GM21447 (cell line): ENCODE measurements around the gene TSC2.

ENCODE experiments used
- ATAC-seq: cut with Tn5 transposase; IDR thresholded peaks from one replicate; pipeline ENCODE4 v1.9.1; 2021; ENCODE audit not compliant: unreplicated experiment

The TSC2 gene

GRCh38 chr16:2083876-2084780, 36.3 kb downstream of the TSC2 start:
- no peak for ATAC-seq

DNA sequence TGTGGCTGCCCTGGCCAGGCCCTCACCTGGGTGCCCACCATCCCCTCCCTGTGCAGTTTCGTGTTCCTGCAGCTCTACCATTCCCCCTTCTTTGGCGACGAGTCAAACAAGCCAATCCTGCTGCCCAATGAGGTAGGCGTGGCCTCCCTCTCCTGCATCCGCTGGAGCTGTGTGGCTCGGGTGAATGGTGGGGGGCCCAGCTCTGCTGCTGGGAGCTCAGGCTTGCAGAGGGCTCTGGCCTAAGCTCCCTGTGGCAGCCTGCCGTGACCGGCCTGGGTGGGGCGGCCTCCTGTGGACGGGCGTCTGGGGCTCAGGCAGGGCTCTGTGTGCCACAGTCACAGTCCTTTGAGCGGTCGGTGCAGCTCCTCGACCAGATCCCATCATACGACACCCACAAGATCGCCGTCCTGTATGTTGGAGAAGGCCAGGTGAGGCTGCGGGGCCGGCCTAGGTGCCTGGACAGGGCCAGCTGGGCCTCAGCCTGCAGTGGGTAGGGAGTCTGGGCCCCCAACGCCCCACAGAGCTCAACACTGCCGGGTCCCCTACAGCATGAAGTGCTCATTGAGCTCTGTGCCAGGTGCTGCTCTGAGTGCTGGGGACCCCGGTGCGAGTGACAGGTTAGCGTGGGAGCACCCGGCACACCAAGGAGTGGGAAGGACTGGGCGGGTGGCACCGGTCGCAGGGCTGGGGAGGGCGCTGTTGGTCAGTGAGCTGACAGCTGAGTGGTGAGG, 37.3 kb downstream of the TSC2 start:
- ATAC-seq: no peak

DNA sequence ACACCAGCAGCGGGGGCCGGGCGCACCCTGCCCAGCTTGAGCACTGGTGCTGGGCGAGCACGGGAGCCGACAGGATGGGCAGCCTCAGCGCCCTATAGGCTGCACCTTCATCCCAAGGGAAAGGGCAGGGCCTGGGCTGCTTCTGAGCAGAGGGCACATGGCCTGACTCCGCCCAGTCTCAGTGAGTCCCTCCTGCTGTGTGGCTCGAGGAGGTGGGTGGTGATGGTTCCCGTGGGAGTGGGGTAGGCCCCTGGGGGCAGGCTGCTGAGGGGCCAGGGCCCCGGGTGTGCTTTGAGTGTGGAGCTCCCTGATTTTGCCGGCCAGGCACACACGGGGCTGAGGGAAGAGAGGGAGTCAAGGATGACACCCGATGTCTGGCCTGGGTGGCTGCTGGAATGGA, 37.9 kb downstream of the TSC2 start:
- ATAC-seq: no peak

GRCh38 chr16:2086106-2086742, 38.4 kb downstream of the TSC2 start:
- no peak for ATAC-seq

GRCh38 chr16:2086812-2087747, 39.3 kb downstream of the TSC2 start:
- no peak for ATAC-seq

DNA sequence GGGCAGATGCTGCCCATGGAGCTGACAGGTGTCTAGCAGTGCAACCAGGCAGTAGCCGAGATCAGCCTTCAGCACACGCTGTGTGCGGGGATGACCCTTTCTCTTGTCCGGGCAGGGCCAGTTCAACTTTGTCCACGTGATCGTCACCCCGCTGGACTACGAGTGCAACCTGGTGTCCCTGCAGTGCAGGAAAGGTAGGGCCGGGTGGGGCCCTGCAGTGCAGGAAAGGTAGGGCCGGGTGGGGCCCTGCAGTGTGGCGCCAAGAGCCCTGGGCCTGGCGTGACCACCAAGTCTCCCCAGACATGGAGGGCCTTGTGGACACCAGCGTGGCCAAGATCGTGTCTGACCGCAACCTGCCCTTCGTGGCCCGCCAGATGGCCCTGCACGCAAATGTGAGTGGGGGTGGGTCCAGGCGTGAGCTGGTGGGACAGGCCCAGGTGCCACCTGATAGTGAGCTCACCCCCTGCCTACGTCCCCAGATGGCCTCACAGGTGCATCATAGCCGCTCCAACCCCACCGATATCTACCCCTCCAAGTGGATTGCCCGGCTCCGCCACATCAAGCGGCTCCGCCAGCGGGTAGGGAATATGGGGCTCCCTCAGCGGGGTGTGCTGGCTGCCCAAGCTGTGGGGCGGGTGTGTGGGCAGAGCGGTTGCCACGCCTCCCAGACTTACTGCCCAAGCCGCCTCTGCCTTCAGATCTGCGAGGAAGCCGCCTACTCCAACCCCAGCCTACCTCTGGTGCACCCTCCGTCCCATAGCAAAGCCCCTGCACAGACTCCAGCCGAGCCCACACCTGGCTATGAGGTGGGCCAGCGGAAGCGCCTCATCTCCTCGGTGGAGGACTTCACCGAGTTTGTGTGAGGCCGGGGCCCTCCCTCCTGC, 40.2 kb downstream of the TSC2 start:
- ATAC-seq: no peak

DNA sequence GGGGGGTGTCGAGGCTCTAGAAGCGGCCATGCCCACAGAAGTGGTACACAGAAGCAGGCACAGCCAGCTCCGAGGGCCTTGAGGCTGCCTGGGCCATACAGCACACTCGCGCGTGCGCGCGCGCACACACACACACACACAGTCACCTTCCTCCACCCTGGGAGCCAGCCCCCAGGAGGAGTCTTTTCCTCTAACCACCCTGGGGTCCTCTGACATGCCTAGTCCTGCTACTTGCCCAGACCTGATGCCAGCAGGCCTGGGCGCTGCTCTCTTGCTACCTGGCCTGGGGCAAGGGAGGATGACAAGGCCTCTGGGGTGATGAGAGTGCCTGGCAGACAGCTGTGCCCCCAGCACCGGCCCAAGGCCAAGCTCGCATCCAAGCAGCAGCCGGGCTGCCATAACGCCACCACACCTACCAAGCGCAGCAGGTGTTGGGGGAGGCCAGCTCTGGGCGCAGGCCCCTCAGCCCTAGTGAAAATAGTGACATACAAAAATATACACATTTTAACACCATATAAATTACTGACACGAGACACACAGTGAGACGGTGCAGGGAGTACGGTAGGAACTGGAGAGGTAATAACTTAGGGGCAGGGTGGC, 41.1 kb downstream of the TSC2 start:
- ATAC-seq: no peak

GRCh38 chr16:2089706-2090480, 42.1 kb downstream of the TSC2 start:
- no peak for ATAC-seq

- no peak for ATAC-seq
Measured at GRCh38 chr16:2090481-2090776, 42.6 kb downstream of the TSC2 start.

- ATAC-seq: no peak
Measured at GRCh38 chr16:2090777-2091546, 43.2 kb downstream of the TSC2 start.

DNA sequence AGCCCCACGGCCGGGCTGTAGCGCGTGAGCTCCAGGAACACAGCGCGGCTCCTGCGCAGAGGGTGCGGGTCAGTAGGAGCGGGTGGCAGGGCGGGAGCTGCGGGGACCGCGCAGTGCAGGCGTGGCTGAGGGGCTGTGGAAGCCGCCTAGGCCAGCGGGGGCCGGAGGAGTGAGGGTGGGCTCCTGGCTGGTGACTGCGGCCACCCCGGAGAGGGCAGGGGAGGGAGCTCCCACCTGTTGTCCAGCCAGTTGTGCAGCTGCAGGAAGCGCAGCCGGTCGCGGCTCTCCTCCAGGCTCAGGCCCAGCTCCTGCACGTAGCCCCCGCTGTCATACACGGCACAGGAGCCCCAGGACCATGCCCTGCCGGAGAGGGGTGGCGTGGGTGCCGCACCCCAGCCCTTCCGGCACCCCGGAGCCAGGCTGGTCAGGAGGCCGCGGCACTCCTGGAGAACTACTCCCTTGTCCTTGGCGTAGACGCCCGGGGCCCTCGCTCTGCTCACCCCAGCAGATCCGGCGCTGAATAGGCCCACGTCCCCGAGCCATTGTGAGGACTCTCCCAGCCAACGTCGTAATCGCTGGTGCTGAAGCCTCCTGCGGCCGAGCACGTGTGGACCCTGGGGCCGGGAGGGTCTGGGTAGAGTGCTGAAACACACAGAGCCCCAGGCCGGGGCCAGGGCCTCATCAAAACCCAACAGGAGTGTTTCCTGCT, 43.9 kb downstream of the TSC2 start:
- ATAC-seq: no peak

DNA sequence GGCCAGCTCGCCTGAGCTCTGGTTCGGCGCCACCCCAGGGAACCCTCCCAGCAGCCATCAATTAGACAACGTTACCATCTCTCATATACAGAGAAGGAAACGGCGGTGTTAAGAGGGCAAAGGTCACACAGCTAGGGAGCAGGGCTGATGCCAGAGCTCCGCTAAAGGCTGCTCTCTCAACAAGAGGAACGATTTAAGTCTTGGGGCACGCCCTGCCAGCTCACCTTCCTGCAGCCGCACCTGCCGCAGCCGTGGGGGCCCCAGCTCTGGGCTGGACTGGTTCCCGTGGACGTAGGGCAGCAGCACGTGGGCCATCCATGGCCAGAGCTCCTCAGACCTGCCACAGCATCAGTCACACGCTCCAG, 44.5 kb downstream of the TSC2 start:
- no peak for ATAC-seq

DNA sequence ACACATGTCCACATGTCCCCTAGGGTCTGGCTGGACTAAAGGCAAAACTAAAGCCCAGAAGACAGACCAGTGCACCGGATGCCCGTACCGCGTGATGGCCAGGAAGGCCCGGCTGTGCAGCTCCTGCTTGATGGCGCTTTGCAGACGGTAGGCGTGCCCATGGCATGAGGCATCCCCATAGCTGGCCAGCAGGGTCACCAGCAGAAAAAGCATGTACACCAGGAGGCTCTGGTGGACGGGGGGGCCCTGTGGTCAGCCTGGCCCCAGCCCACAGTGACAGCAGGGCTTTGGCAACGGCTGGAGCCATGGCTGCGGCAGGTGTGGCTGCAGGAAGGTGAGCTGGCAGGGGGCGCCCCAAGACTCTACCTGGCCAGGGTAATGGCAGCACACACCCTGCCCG, 45.1 kb downstream of the TSC2 start:
- ATAC-seq: no peak

DNA sequence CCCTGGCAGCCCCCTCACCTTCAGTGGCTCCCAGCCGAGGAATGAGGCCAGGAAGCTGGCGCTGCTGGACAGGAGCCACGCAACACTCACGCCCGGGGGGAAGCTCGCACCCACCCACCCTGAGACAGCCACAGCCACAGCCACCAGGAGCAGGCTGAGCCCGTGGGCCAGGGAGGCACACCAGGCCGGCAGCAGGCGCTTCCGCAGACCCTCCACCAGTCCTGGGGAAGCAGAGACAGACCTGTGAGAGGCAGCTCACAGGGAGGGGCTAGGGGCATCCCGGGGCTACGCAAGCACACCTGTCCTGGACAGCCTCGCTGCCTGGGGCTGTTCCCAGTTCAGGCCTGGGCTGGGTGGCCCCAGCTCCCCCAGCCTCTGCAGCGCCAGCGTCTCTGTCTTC, 46.0 kb downstream of the TSC2 start:
- no peak for ATAC-seq

- no peak for ATAC-seq
Measured at GRCh38 chr16:2095315-2095853, 47.6 kb downstream of the TSC2 start.

- ATAC-seq: no peak
Measured at GRCh38 chr16:2095918-2096582, 48.3 kb downstream of the TSC2 start.
